Bronchial epithelial cell (primary cell): ENCODE results near the gene SUSD6. TPM values are rescaled to one million over a fixed set of nuclear protein-coding genes. Genes with fewer than 3 reads are reported as not detected.

Experiments used
- DNase-seq: peaks from one replicate; pipeline ENCODE4 v3.0.0-alpha.2; 2010; ENCODE audit warnings: low read depth
- FAIRE-seq: peaks from 2 replicates; lab custom pipeline; 2011; peaks lifted over from hg19 to GRCh38; lab: Jason Lieb, UNC
- H3K27me3 ChIP-seq: 2 replicates; pipeline ENCODE4 v1.5.1; 2011; ENCODE audit warnings: low read length; ENCODE audit not compliant: control insufficient read depth, insufficient read depth
- H3K36me3 ChIP-seq: 2 replicates; pipeline ENCODE4 v1.5.1; 2011; ENCODE audit warnings: low read length; ENCODE audit not compliant: control insufficient read depth, insufficient read depth
- H3K4me3 ChIP-seq: 2 replicates; pipeline ENCODE4 v1.5.1; 2011; ENCODE audit warnings: mild to moderate bottlenecking, low read depth, low read length, control low read depth
- total RNA-seq: library from RNA; depleted of rRNA; stranded (reverse); fragments of >200 nt; gene quantifications from 2 replicates; pipeline ENCODE4 v1.2.1, GENCODE V29; 2014
- TF ChIP-seq, protein P1 (sequence below): IDR thresholded peaks from 2 replicates; pipeline ENCODE4 v1.5.1; 2011; ENCODE audit warnings: mild to moderate bottlenecking, moderate library complexity, low read length, control low read depth, inconsistent platforms; ENCODE audit not compliant: insufficient read depth, severe bottlenecking

The SUSD6 gene
- total RNA-seq, 1 donor from 2014 or later = 3.9 TPM

- H3K36me3 ChIP-seq = no peaks in the 10 kb centered on the region
- TF ChIP-seq, protein P1, sequence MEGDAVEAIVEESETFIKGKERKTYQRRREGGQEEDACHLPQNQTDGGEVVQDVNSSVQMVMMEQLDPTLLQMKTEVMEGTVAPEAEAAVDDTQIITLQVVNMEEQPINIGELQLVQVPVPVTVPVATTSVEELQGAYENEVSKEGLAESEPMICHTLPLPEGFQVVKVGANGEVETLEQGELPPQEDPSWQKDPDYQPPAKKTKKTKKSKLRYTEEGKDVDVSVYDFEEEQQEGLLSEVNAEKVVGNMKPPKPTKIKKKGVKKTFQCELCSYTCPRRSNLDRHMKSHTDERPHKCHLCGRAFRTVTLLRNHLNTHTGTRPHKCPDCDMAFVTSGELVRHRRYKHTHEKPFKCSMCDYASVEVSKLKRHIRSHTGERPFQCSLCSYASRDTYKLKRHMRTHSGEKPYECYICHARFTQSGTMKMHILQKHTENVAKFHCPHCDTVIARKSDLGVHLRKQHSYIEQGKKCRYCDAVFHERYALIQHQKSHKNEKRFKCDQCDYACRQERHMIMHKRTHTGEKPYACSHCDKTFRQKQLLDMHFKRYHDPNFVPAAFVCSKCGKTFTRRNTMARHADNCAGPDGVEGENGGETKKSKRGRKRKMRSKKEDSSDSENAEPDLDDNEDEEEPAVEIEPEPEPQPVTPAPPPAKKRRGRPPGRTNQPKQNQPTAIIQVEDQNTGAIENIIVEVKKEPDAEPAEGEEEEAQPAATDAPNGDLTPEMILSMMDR = no peak
- no peak for DNase-seq
- no peak for FAIRE-seq
- H3K27me3 ChIP-seq = no peaks in the 10 kb centered on the region
- H3K4me3 ChIP-seq = no peak overlapping the region
Observed at GRCh38 chr14:69673104-69673503, 61.7 kb downstream of the SUSD6 start.

DNA sequence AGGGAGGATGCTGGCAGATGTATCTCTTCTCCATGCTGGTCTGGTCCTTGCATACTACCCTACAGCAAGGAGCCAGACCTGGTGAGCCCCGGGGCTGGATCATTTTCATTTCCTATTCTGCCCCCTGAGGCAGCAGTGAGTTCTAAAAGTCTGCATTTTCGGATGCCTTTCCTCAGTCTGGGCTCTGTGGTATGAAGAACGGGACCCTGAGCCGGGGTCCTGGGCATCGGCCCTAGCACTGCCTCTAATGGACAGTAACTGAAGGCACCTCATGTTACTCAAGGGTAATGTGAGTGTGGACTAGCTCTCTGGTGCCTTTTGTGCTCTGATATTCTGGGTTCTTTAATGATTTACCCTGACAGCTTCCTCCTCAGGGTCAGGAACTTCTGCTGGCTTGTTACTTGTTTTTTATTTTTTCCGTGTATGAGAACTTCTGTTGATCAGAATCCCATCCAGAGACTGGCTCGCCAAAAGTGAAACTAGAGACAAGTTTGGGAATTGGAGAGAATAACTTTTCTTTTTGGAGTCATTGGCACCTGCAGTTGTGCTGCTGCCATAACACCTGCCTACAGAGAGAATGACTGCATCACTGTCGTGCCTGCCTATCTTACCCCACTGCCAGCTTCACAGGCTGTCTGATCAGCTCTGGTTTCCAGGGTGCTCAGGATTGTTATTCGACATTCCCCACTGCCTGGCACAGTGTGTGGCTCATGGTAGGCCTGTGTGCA lies 62.3 kb downstream of the SUSD6 start:
- DNase-seq (no peak), FAIRE-seq (no peak)
- Histone ChIP-seq H3K4me3 (no peak overlapping the region), H3K36me3 (no peaks in the 10 kb centered on the region), H3K27me3 (no peaks in the 10 kb centered on the region)
- TF ChIP-seq, protein P1 = no peak

- no peak for FAIRE-seq
- DNase-seq = no peak
- TF ChIP-seq, protein P1 = no peak
- no peaks in the 10 kb centered on the region for H3K27me3 ChIP-seq
- H3K36me3 ChIP-seq = no peaks in the 10 kb centered on the region
- no peak overlapping the region for H3K4me3 ChIP-seq
Observed at GRCh38 chr14:69674546-69675244, 63.3 kb downstream of the SUSD6 start.

DNA sequence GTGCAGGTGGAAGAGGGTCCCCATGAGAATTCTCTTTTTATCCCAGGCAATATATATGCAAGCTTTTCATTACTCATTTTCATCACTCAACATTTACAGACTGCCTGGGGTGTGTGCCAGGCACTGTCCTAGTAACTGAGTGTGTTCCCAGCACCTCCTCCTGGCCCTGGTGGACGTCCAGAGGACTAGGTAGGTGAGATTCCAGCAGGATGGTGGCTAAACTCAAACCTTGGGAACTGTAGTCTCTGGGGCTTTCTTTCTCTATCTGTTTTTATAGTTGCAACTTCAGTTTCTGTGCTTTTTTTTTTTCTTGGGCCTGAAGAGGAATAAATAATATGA lies 63.8 kb downstream of the SUSD6 start:
- FAIRE-seq (no peak), DNase-seq (no peak)
- Histone ChIP-seq H3K4me3 (no peak overlapping the region), H3K36me3 (no peaks in the 10 kb centered on the region), H3K27me3 (no peaks in the 10 kb centered on the region)
- TF ChIP-seq, protein P1 = no peak

GRCh38 chr14:69675877-69676416 lies 64.6 kb downstream of the SUSD6 start:
- FAIRE-seq = no peak
- Histone ChIP-seq H3K36me3 (no peaks in the 10 kb centered on the region), H3K4me3 (no peak overlapping the region), H3K27me3 (no peaks in the 10 kb centered on the region)
- TF ChIP-seq, protein P1 = no peak
- DNase-seq = no peak
